Measurements from ENCODE around the gene GSTK1.

The GSTK1 gene

GRCh38 chr7:143227806-143228205, 35.4 kb upstream of the GSTK1 start:
- Histone ChIP-seq H3K4me1 (ENCODE audit: control insufficient read depth, insufficient read depth, low read length) (no peaks in the 10 kb centered on the region), H3K4me3 (ENCODE audit: low read depth, low read length) (no peak overlapping the region)

GRCh38 chr7:143229054-143229790, 34.0 kb upstream of the GSTK1 start:
- Histone ChIP-seq H3K9me3 (ENCODE audit: control insufficient read depth, insufficient read depth, low read length) (no peaks in the 10 kb centered on the region), H3K36me3 (ENCODE audit: control insufficient read depth, insufficient read depth, low read length) (no peaks in the 10 kb centered on the region), H3K9ac (ENCODE audit: low read depth, low read length) (no peak overlapping the region), H3K27me3 (ENCODE audit: control insufficient read depth, insufficient read depth, low read length) (no peaks in the 10 kb centered on the region), H3K4me1 (ENCODE audit: control insufficient read depth, insufficient read depth, low read length) (no peaks in the 10 kb centered on the region), H3K4me3 (ENCODE audit: low read depth, low read length) (no peak overlapping the region)

More at GRCh38 chr7:143227806-143228205, 35.4 kb upstream of the GSTK1 start:
- Histone ChIP-seq H3K9me3 (ENCODE audit: control insufficient read depth, insufficient read depth, low read length) (no peaks in the 10 kb centered on the region), H3K36me3 (ENCODE audit: control insufficient read depth, insufficient read depth, low read length) (no peaks in the 10 kb centered on the region), H3K27me3 (ENCODE audit: control insufficient read depth, insufficient read depth, low read length) (no peaks in the 10 kb centered on the region), H3K9ac (ENCODE audit: low read depth, low read length) (no peak overlapping the region)

GRCh38 chr7:143230602-143231457, 32.4 kb upstream of the GSTK1 start:
- Histone ChIP-seq H3K9ac (ENCODE audit: low read depth, low read length) (no peak overlapping the region), H3K36me3 (ENCODE audit: control insufficient read depth, insufficient read depth, low read length) (no peaks in the 10 kb centered on the region), H3K4me1 (ENCODE audit: control insufficient read depth, insufficient read depth, low read length) (no peaks in the 10 kb centered on the region), H3K9me3 (ENCODE audit: control insufficient read depth, insufficient read depth, low read length) (no peaks in the 10 kb centered on the region), H3K27me3 (ENCODE audit: control insufficient read depth, insufficient read depth, low read length) (no peaks in the 10 kb centered on the region), H3K4me3 (ENCODE audit: low read depth, low read length) (no peak overlapping the region)

- no peaks in the 10 kb centered on the region for H3K27me3 ChIP-seq (ENCODE audit: control insufficient read depth, insufficient read depth, low read length)
- H3K9me3 ChIP-seq (ENCODE audit: control insufficient read depth, insufficient read depth, low read length) = no peaks in the 10 kb centered on the region
- H3K4me1 ChIP-seq (ENCODE audit: control insufficient read depth, insufficient read depth, low read length) = no peaks in the 10 kb centered on the region
- H3K36me3 ChIP-seq (ENCODE audit: control insufficient read depth, insufficient read depth, low read length) = no peaks in the 10 kb centered on the region
- H3K4me3 ChIP-seq (ENCODE audit: low read depth, low read length) = no peak overlapping the region
- H3K9ac ChIP-seq (ENCODE audit: low read depth, low read length) = no peak overlapping the region
Measured at GRCh38 chr7:143233816-143234532, 29.3 kb upstream of the GSTK1 start.

GRCh38 chr7:143234533-143234875, 28.7 kb upstream of the GSTK1 start:
- Histone ChIP-seq H3K4me3 (ENCODE audit: low read depth, low read length) (no peak overlapping the region), H3K9me3 (ENCODE audit: control insufficient read depth, insufficient read depth, low read length) (no peaks in the 10 kb centered on the region), H3K36me3 (ENCODE audit: control insufficient read depth, insufficient read depth, low read length) (no peaks in the 10 kb centered on the region)

GRCh38 chr7:143235561-143235960, 27.7 kb upstream of the GSTK1 start:
- Histone ChIP-seq H3K4me1 (ENCODE audit: control insufficient read depth, insufficient read depth, low read length) (peaks cover 2% of the 10 kb centered on the region), H3K9ac (ENCODE audit: low read depth, low read length) (no peak overlapping the region), H3K4me3 (ENCODE audit: low read depth, low read length) (no peak overlapping the region), H3K27me3 (ENCODE audit: control insufficient read depth, insufficient read depth, low read length) (no peaks in the 10 kb centered on the region), H3K36me3 (ENCODE audit: control insufficient read depth, insufficient read depth, low read length) (no peaks in the 10 kb centered on the region), H3K9me3 (ENCODE audit: control insufficient read depth, insufficient read depth, low read length) (no peaks in the 10 kb centered on the region)

More at GRCh38 chr7:143234533-143234875, 28.7 kb upstream of the GSTK1 start:
- Histone ChIP-seq H3K9ac (ENCODE audit: low read depth, low read length) (no peak overlapping the region), H3K4me1 (ENCODE audit: control insufficient read depth, insufficient read depth, low read length) (no peaks in the 10 kb centered on the region), H3K27me3 (ENCODE audit: control insufficient read depth, insufficient read depth, low read length) (no peaks in the 10 kb centered on the region)

GRCh38 chr7:143236408-143236990, 26.7 kb upstream of the GSTK1 start:
- Histone ChIP-seq H3K4me3 (ENCODE audit: low read depth, low read length) (no peak overlapping the region), H3K9ac (ENCODE audit: low read depth, low read length) (no peak overlapping the region)

GRCh38 chr7:143237366-143237765, 25.9 kb upstream of the GSTK1 start:
- Histone ChIP-seq H3K4me3 (ENCODE audit: low read depth, low read length) (no peak overlapping the region), H3K4me1 (ENCODE audit: control insufficient read depth, insufficient read depth, low read length) (peaks cover 2% of the 10 kb centered on the region), H3K27me3 (ENCODE audit: control insufficient read depth, insufficient read depth, low read length) (peaks cover 16% of the 10 kb centered on the region), H3K36me3 (ENCODE audit: control insufficient read depth, insufficient read depth, low read length) (no peaks in the 10 kb centered on the region), H3K9ac (ENCODE audit: low read depth, low read length) (no peak overlapping the region), H3K9me3 (ENCODE audit: control insufficient read depth, insufficient read depth, low read length) (no peaks in the 10 kb centered on the region)

More at GRCh38 chr7:143236408-143236990, 26.7 kb upstream of the GSTK1 start:
- Histone ChIP-seq H3K36me3 (ENCODE audit: control insufficient read depth, insufficient read depth, low read length) (no peaks in the 10 kb centered on the region), H3K27me3 (ENCODE audit: control insufficient read depth, insufficient read depth, low read length) (peaks cover 8% of the 10 kb centered on the region), H3K9me3 (ENCODE audit: control insufficient read depth, insufficient read depth, low read length) (no peaks in the 10 kb centered on the region), H3K4me1 (ENCODE audit: control insufficient read depth, insufficient read depth, low read length) (peaks cover 2% of the 10 kb centered on the region)

- no peak overlapping the region for H3K4me3 ChIP-seq (ENCODE audit: low read depth, low read length)
- peaks cover 16% of the 10 kb centered on the region for H3K27me3 ChIP-seq (ENCODE audit: control insufficient read depth, insufficient read depth, low read length)
- no peak overlapping the region for H3K9ac ChIP-seq (ENCODE audit: low read depth, low read length)
- peaks cover 2% of the 10 kb centered on the region for H3K4me1 ChIP-seq (ENCODE audit: control insufficient read depth, insufficient read depth, low read length)
- no peaks in the 10 kb centered on the region for H3K36me3 ChIP-seq (ENCODE audit: control insufficient read depth, insufficient read depth, low read length)
- H3K9me3 ChIP-seq (ENCODE audit: control insufficient read depth, insufficient read depth, low read length) = no peaks in the 10 kb centered on the region
Measured at GRCh38 chr7:143238289-143238980, 24.8 kb upstream of the GSTK1 start.

- Histone ChIP-seq H3K4me1 (ENCODE audit: control insufficient read depth, insufficient read depth, low read length) (peaks cover 2% of the 10 kb centered on the region), H3K4me3 (ENCODE audit: low read depth, low read length) (no peak overlapping the region), H3K27me3 (ENCODE audit: control insufficient read depth, insufficient read depth, low read length) (peaks cover 16% of the 10 kb centered on the region), H3K36me3 (ENCODE audit: control insufficient read depth, insufficient read depth, low read length) (no peaks in the 10 kb centered on the region), H3K9me3 (ENCODE audit: control insufficient read depth, insufficient read depth, low read length) (no peaks in the 10 kb centered on the region), H3K9ac (ENCODE audit: low read depth, low read length) (no peak overlapping the region)
Measured at GRCh38 chr7:143239813-143240212, 23.4 kb upstream of the GSTK1 start.
